Measurements from ENCODE around the gene SERTAD1. TPM values are rescaled to one million over a fixed set of nuclear protein-coding genes. Genes with fewer than 3 reads are reported as not detected.

SERTAD1 gene
- total RNA-seq, 2 donors from 2014 or later = 12.7 to 27.2 TPM

DNA sequence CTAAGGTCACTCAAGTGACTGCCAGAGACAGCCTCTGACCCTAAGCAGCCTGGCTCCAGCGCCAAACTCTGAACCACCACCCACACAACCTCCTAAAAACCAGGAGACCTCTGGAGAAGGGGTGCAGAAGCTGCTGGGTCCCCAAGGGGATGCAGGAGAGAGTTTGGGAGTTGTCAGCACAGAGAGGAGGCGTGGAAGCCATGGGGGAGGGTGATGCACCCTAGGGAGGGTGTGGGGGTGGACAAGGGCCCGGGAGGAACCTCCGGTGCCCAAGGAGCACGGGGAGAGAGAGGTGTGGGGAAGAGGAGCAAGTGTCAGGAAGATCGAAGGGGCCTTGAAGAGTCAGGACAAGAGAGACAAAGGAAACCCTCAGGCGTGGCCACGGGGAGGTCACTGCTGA, 33.7 kb downstream of the SERTAD1 start:
- no peak for DNase-seq (ENCODE audit: low spot score)
- Histone ChIP-seq H3K4me3 (no peak overlapping the region), H3K4me1 (no peaks in the 10 kb centered on the region), H3K27me3 (no peaks in the 10 kb centered on the region), H3K27ac (no peak overlapping the region), H3K36me3 (no peaks in the 10 kb centered on the region), H3K9me3 (no peaks in the 10 kb centered on the region)
- no peak for TF ChIP-seq CTCF (IDR thresholded peaks at IDR 0.05)

DNA sequence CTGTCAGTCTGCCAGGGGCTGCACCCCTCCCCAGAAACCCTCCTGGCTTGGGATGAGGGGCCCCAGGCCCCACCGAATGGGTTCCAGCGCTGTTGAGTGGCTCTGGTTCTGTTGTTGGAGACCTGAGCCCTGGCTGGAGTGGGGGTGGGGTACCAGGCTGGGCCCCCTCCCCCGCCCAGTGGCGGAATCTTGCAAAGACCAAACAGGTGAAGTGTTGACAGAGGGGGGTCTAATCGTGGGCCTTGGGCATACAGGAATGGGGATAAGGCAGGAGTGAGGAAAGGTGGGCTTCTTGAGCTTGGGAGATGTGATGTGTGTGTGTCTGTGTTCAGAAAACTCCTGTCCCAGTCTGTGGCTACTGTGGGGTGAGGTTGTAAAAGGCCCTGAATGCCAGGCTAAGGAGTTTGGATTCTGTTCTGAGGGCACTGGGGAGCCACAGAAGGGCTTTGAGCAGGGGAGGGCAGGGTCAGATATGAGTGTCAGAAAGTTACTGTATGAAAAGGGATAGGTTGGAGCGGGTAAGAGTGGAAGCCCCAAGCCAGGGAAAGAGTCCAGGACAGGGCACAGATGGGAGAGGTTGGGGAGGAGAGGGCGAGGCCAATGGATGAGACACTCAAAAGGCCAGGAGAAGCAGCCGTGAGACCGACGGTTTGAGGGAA, 35.6 kb downstream of the SERTAD1 start, which contains the start of gene HIPK4:
HIPK4 (minus strand) TSS at position 98 of the 659 bp plus-strand sequence. CDS start 279 bp downstream, outside the sequence.
- H3K27ac ChIP-seq = no peak within 1 kb of the TSS
- TF ChIP-seq CTCF (IDR thresholded peaks at IDR 0.05) = no peak
- DNase-seq (ENCODE audit: low spot score) = no peak
- no peaks in the 10 kb centered on the region for H3K9me3 ChIP-seq
- no peaks in the 10 kb centered on the region for H3K27me3 ChIP-seq
- H3K4me1 ChIP-seq = no peaks in the 10 kb centered on the region
- H3K4me3 ChIP-seq = no peak within 1 kb of the TSS
- H3K36me3 ChIP-seq = no peaks in the 10 kb centered on the region

DNA sequence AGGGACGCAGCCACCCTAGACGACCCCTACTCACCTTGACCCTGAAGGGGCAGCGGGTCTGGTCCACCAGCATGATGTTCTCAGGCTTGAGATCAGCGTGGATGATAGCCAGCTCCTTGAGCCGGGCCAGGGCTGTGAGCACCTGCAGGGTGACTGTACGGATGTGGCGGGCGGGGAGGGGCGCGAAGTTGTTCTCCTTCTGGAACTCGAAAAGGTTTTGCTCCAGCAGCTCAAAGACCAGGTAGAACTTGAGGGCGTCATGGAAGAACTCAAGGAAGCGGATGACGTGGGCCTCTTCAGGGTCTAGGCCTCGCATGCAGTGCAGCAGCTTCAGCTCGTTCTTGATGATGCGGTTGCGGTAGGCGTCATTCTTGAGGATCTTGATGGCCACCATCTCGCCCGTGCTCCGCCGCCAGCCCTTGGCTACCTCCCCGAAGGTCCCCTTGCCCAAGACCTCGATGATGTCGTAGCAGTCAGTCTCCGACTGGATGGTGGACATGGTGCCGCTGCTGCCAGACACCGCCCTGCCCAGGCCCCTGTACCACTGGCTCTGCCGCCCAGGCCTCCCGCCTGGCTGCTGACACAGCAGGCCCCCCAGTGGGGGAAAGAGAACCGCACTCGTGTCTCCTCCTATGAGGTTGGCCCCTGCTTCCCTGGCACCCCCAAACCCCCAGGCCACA, 36.2 kb downstream of the SERTAD1 start:
- Histone ChIP-seq H3K4me3 (no peak overlapping the region), H3K27me3 (no peaks in the 10 kb centered on the region), H3K36me3 (no peaks in the 10 kb centered on the region), H3K27ac (no peak overlapping the region), H3K9me3 (no peaks in the 10 kb centered on the region), H3K4me1 (no peaks in the 10 kb centered on the region)
- no peak for DNase-seq (ENCODE audit: low spot score)
- TF ChIP-seq CTCF (IDR thresholded peaks at IDR 0.05) = no peak

GRCh38 chr19:40388481-40388880, 37.3 kb downstream of the SERTAD1 start:
- Histone ChIP-seq H3K27ac (no peak overlapping the region), H3K9me3 (no peaks in the 10 kb centered on the region), H3K4me3 (no peak overlapping the region), H3K4me1 (no peaks in the 10 kb centered on the region), H3K36me3 (no peaks in the 10 kb centered on the region), H3K27me3 (no peaks in the 10 kb centered on the region)
- DNase-seq (ENCODE audit: low spot score) = no peak
- no peak for TF ChIP-seq CTCF (IDR thresholded peaks at IDR 0.05)

DNA sequence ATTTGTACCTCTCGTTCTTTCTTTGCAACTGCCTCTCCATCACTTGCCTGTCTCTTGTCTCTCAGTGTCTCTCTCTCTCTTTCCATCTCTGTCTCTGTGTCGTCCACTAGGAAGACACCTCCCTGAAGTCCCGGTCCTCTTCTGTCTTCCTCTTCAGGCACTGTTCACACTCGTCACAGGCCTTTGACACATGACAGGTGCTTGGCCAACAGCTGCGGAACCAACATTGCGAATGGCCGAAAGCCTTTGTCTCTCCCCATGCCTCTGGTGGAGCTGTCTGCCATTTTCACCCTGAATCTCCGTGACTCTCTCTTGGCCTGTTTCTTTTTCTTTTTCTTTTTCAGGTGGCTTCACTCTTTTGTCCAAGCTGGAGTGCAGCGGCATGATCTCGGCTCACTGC, 38.6 kb downstream of the SERTAD1 start:
- Histone ChIP-seq H3K9me3 (no peaks in the 10 kb centered on the region), H3K4me1 (no peaks in the 10 kb centered on the region), H3K27ac (no peak overlapping the region), H3K4me3 (no peak overlapping the region), H3K27me3 (no peaks in the 10 kb centered on the region), H3K36me3 (no peaks in the 10 kb centered on the region)
- TF ChIP-seq CTCF (IDR thresholded peaks at IDR 0.05) = no peak
- no peak for DNase-seq (ENCODE audit: low spot score)

All from right atrium auricular region (tissue), 2 donors.